Lower lobe of right lung (tissue), 2 donors: Measurements from ENCODE around the gene FURIN. TPM values are rescaled to one million over a fixed set of nuclear protein-coding genes. Genes with fewer than 3 reads are reported as not detected.
A peak's percentile ranks its signal among the peaks of the same experiment; 100 is the strongest.
"Not testable (repeated sequence)": the region's sequence is repeated elsewhere in the genome, so short reads cannot be mapped to it uniquely, and the experiment has no call there.

ENCODE experiments used
- ATAC-seq, 2 donors: fragments of 200-7000 bp; cut with Tn5 transposase; one replicate each; pipeline ENCODE4 v1.9.1; 2020 to 2022; ENCODE audit warnings: mild to moderate bottlenecking in 2 of 2, moderate library complexity in 2 of 2
- DNase-seq: peaks from one replicate; pipeline ENCODE4 v3.0.0-alpha.2; 2020
- H3K27ac ChIP-seq: fragments of 200-600 bp; one replicate; pipeline ENCODE4 v1.8.0; 2022
- H3K27me3 ChIP-seq: fragments of 200-600 bp; one replicate; pipeline ENCODE4 v1.8.0; 2022; ENCODE audit warnings: low read depth
- H3K36me3 ChIP-seq: fragments of 200-600 bp; one replicate; pipeline ENCODE4 v1.8.0; 2022; ENCODE audit warnings: mild to moderate bottlenecking
- H3K4me1 ChIP-seq: fragments of 200-600 bp; one replicate; pipeline ENCODE4 v1.8.0; 2022
- H3K4me3 ChIP-seq: fragments of 200-600 bp; one replicate; pipeline ENCODE4 v1.8.0; 2022; ENCODE audit warnings: mild to moderate bottlenecking
- H3K9me3 ChIP-seq: fragments of 200-600 bp; one replicate; pipeline ENCODE4 v1.8.0; 2022
- CTCF ChIP-seq: fragments of 200-600 bp; IDR thresholded peaks from one replicate; pipeline ENCODE4 v1.8.0; 2022; ENCODE audit warnings: antibody characterized with exemption, mild to moderate bottlenecking
- intact Hi-C: fragments of 100-400 bp; cut with DNase I; formaldehyde crosslinking; loops from one replicate; pipeline ENCODE4 v1.11.0; 2022
- total RNA-seq: library from RNA; stranded (reverse); fragmentation: NEBNext Ultra II Directional; extraction: Animal tissue kit (Norgen Biotek cat#: 25700); gene quantifications from one replicate; pipeline ENCODE4 v1.2.1, GENCODE V29; 2021
- donor health status: DM: no; HTN: yes; CAD: no; lungs with severe emphysema.

The FURIN gene
- total RNA-seq, 1 donor from 2014 or later, result 86.5 TPM

GRCh38 chr15:90907838-90908507 lies 39.6 kb downstream of the FURIN start:
- ATAC-seq, result no peak
- TF ChIP-seq CTCF, result no peak
- no peak for DNase-seq
- peaks cover 11% of the 10 kb centered on the region for H3K4me1 ChIP-seq
- no peaks in the 10 kb centered on the region for H3K27me3 ChIP-seq
- H3K27ac ChIP-seq, result no peak overlapping the region
- no peaks in the 10 kb centered on the region for H3K9me3 ChIP-seq
- H3K36me3 ChIP-seq, result peaks cover 83% of the 10 kb centered on the region
- no peak overlapping the region for H3K4me3 ChIP-seq
- intact Hi-C loops, result no loop called here

GRCh38 chr15:90909449-90909848 lies 41.1 kb downstream of the FURIN start:
- H3K9me3 ChIP-seq, ATAC-seq, intact Hi-C loops, H3K27me3 ChIP-seq, H3K4me1 ChIP-seq, H3K4me3 ChIP-seq, H3K27ac ChIP-seq: not testable (repeated sequence)
- peak; percentile 18 for DNase-seq
- H3K36me3 ChIP-seq, result peaks cover 97% of the 10 kb centered on the region

- Histone ChIP-seq H3K4me3 (no peak overlapping the region), H3K27ac (no peak overlapping the region), H3K9me3 (no peaks in the 10 kb centered on the region), H3K36me3 (peaks cover 100% of the 10 kb centered on the region), H3K4me1 (peaks cover 7% of the 10 kb centered on the region), H3K27me3 (no peaks in the 10 kb centered on the region)
- DNase-seq, result no peak
- intact Hi-C loops, result no loop called here
- no peak for TF ChIP-seq CTCF
- no peak for ATAC-seq
Observed at GRCh38 chr15:90909976-90910375, 41.6 kb downstream of the FURIN start.

GRCh38 chr15:90910441-90911301 lies 42.3 kb downstream of the FURIN start:
- no peaks in the 10 kb centered on the region for H3K27me3 ChIP-seq
- intact Hi-C loops, result no loop called here
- peaks cover 12% of the 10 kb centered on the region for H3K4me1 ChIP-seq
- ATAC-seq (no peak), DNase-seq (peak; percentile 33)
- no peak overlapping the region for H3K4me3 ChIP-seq
- peaks cover 100% of the 10 kb centered on the region for H3K36me3 ChIP-seq
- no peak overlapping the region for H3K27ac ChIP-seq
- TF ChIP-seq CTCF, result no peak
- H3K9me3 ChIP-seq, result no peaks in the 10 kb centered on the region

GRCh38 chr15:90911302-90911623 lies 42.9 kb downstream of the FURIN start:
- H3K4me3 ChIP-seq, result no peak overlapping the region
- H3K27ac ChIP-seq, result no peak overlapping the region
- H3K9me3 ChIP-seq, result no peaks in the 10 kb centered on the region
- no peak for ATAC-seq
- peak; percentile 34 for DNase-seq
- H3K27me3 ChIP-seq, result no peaks in the 10 kb centered on the region
- peaks cover 12% of the 10 kb centered on the region for H3K4me1 ChIP-seq
- intact Hi-C loops, result no loop called here
- TF ChIP-seq CTCF, result no peak
- H3K36me3 ChIP-seq, result peaks cover 100% of the 10 kb centered on the region
